Panc1 (cell line): ENCODE data around the gene SELENOF. TPM values are rescaled to one million over a fixed set of nuclear protein-coding genes. Genes with fewer than 3 reads are reported as not detected.

Experiments
- ATAC-seq: fragments of 200-7000 bp; cut with Tn5 transposase; 2 replicates; pipeline ENCODE4 v1.9.1; 2020; ENCODE audit warnings: mild to moderate bottlenecking, moderate library complexity
- BruUV-seq: library from RNA; stranded (reverse); fragments of 400-500 nt; replicated peaks from 2 replicates; lab custom pipeline; 2021; lab: Mats Ljungman, UMichigan
- CTCF ChIA-PET: fragments of 300-600 bp; sonication (Branson Sonifier 250); formaldehyde crosslinking; loops from one replicate; lab custom pipeline; 2022; ENCODE audit warnings: antibody characterized with exemption; lab: Charles Lee
- POLR2A ChIA-PET: fragments of 300-600 bp; sonication (Branson Sonifier 250); formaldehyde crosslinking; loops from one replicate; lab custom pipeline; 2022; ENCODE audit warnings: antibody characterized with exemption; lab: Charles Lee
- DNase-seq: peaks from one replicate; pipeline ENCODE4 v3.0.0-alpha.2; 2010; ENCODE audit warnings: low read depth, low spot score
- H3K27ac ChIP-seq: 2 replicates; pipeline ENCODE4 v1.5.1; 2011; ENCODE audit warnings: mild to moderate bottlenecking, low read length, inconsistent platforms
- H3K27me3 ChIP-seq: fragments of 200-500 bp; sonication (Bioruptor generic); 2 replicates; pipeline ENCODE4 v1.6.0; 2014; ENCODE audit warnings: low read length, inconsistent platforms; ENCODE audit not compliant: control insufficient read depth, insufficient read depth
- H3K36me3 ChIP-seq: fragments of 200-500 bp; sonication (Bioruptor generic); 2 replicates; pipeline ENCODE4 v1.5.1; 2014; ENCODE audit warnings: inconsistent platforms, mild to moderate bottlenecking, low read length, moderate library complexity; ENCODE audit not compliant: control insufficient read depth, insufficient read depth
- H3K4me1 ChIP-seq: 2 replicates; pipeline ENCODE4 v1.5.1; 2011; ENCODE audit warnings: inconsistent platforms, mild to moderate bottlenecking, low read length, moderate library complexity; ENCODE audit not compliant: control insufficient read depth, insufficient read depth
- H3K4me3 ChIP-seq, 2 experiments: 2 replicates each; pipeline ENCODE4 v1.5.1; 2011 to 2012; ENCODE audit warnings: low read depth in 2 of 2, low read length in 2 of 2, mild to moderate bottlenecking in 2 of 2, inconsistent platforms in 1 of 2, moderate library complexity in 1 of 2
- H3K9me3 ChIP-seq: fragments of 200-500 bp; sonication (Bioruptor generic); 2 replicates; pipeline ENCODE4 v1.5.1; 2014; ENCODE audit warnings: low read depth, mild to moderate bottlenecking, inconsistent platforms, low read length, moderate library complexity; ENCODE audit not compliant: control insufficient read depth, insufficient read depth
- CTCF ChIP-seq: fragments of 450-650 bp; IDR thresholded peaks from 2 replicates; pipeline ENCODE4 v1.5.1; 2017; ENCODE audit warnings: mild to moderate bottlenecking
- POLR2AphosphoS5 ChIP-seq: IDR thresholded peaks from 2 replicates; pipeline ENCODE4 v1.6.1; 2012; ENCODE audit warnings: mild to moderate bottlenecking, low read depth, low read length, moderate library complexity
- SIN3A ChIP-seq: IDR thresholded peaks from 2 replicates; pipeline ENCODE4 v1.6.1; 2012; ENCODE audit warnings: low read depth, mild to moderate bottlenecking, low read length, moderate library complexity, borderline replicate concordance; ENCODE audit not compliant: insufficient read depth
- TCF7L2 ChIP-seq: IDR thresholded peaks from 2 replicates; pipeline ENCODE4 v1.6.1; 2011; ENCODE audit warnings: mild to moderate bottlenecking, low read depth, low read length, inconsistent platforms
- in situ Hi-C: cut with HindIII; loops from 2 replicates; pipeline ENCODE4 v1.10.0; 2016; ENCODE audit warnings: low sequenced_read_pairs, low pct_unique_long_range_greater_than_20kb
- intact Hi-C: fragments of 100-400 bp; cut with micrococcal nuclease; formaldehyde crosslinking; loops from one replicate; pipeline ENCODE4 v1.10.0; 2022; ENCODE audit not compliant: unreplicated experiment
- total RNA-seq: library from RNA; stranded (reverse); gene quantifications from one replicate; pipeline ENCODE4 v1.2.1, GENCODE V29; 2021; ENCODE audit not compliant: unreplicated experiment
- TF ChIP-seq, protein P1 (sequence below), 2 experiments: IDR thresholded peaks; 2 replicates each; pipeline ENCODE4 v1.6.1; 2011 to 2012; ENCODE audit warnings: low read depth in 2 of 2, control low read depth in 1 of 2, low read length in 1 of 2, mild to moderate bottlenecking in 1 of 2, moderate library complexity in 1 of 2; ENCODE audit not compliant: insufficient read depth in 1 of 2

The SELENOF gene
- total RNA-seq, 1 experiment from 2014 or later, result 190 TPM

DNA sequence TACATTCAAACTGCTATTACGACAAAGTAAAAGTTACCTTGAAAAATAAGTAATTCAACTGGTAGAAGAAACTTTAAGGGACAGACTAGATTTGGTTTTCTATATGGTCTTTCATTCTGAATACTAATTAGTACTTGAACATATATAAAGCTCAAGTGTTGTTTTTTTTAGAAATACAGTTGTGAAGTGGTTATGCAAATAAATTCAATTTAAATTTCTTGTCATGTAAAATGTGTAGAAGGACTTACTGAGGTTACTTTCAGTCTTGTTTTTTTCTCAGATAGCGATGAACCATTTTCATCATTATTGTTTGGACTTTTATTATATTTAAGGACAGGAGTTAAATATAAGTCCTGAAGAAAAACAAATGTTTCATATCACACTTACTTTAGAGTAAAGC lies 24.9 kb upstream of the SELENOF start:
- in situ Hi-C loops, result no loop called here
- H3K9me3 ChIP-seq, result no peaks in the 10 kb centered on the region
- no peaks in the 10 kb centered on the region for H3K36me3 ChIP-seq
- no peak for DNase-seq
- ATAC-seq, result no peak
- ChIA-PET POLR2A (no interaction called here), CTCF (no interaction called here)
- no peak for TF ChIP-seq TCF7L2
- TF ChIP-seq, protein P1, sequence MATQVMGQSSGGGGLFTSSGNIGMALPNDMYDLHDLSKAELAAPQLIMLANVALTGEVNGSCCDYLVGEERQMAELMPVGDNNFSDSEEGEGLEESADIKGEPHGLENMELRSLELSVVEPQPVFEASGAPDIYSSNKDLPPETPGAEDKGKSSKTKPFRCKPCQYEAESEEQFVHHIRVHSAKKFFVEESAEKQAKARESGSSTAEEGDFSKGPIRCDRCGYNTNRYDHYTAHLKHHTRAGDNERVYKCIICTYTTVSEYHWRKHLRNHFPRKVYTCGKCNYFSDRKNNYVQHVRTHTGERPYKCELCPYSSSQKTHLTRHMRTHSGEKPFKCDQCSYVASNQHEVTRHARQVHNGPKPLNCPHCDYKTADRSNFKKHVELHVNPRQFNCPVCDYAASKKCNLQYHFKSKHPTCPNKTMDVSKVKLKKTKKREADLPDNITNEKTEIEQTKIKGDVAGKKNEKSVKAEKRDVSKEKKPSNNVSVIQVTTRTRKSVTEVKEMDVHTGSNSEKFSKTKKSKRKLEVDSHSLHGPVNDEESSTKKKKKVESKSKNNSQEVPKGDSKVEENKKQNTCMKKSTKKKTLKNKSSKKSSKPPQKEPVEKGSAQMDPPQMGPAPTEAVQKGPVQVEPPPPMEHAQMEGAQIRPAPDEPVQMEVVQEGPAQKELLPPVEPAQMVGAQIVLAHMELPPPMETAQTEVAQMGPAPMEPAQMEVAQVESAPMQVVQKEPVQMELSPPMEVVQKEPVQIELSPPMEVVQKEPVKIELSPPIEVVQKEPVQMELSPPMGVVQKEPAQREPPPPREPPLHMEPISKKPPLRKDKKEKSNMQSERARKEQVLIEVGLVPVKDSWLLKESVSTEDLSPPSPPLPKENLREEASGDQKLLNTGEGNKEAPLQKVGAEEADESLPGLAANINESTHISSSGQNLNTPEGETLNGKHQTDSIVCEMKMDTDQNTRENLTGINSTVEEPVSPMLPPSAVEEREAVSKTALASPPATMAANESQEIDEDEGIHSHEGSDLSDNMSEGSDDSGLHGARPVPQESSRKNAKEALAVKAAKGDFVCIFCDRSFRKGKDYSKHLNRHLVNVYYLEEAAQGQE (IDR thresholded peaks at IDR 0.05; ENCODE audit: insufficient read depth in 1 of 2, low read depth in 2 of 2, low read length in 1 of 2), result no peak
- TF ChIP-seq SIN3A, result no peak
- TF ChIP-seq CTCF, result no peak
- H3K4me1 ChIP-seq, result peaks cover 4% of the 10 kb centered on the region
- intact Hi-C loops, result no loop called here
- BruUV-seq, result no TSS peak
- H3K4me3 ChIP-seq, result no peak overlapping the region
- H3K27ac ChIP-seq, result no peak overlapping the region
- H3K27me3 ChIP-seq, result no peaks in the 10 kb centered on the region

GRCh38 chr1:86938450-86938849 lies 24.5 kb upstream of the SELENOF start:
- H3K4me3 ChIP-seq, result no peak overlapping the region
- H3K36me3 ChIP-seq, result no peaks in the 10 kb centered on the region
- H3K27me3 ChIP-seq, result no peaks in the 10 kb centered on the region
- CTCF ChIA-PET, result no interaction called here
- no peak overlapping the region for H3K27ac ChIP-seq
- H3K4me1 ChIP-seq, result peaks cover 8% of the 10 kb centered on the region
- POLR2A ChIA-PET, result no interaction called here
- no peak for ATAC-seq
- intact Hi-C loops (no loop called here), in situ Hi-C loops (no loop called here)
- no peak for TF ChIP-seq SIN3A
- TF ChIP-seq TCF7L2, result no peak
- TF ChIP-seq POLR2AphosphoS5, result no peak
- TF ChIP-seq, protein P1 (IDR thresholded peaks at IDR 0.05; ENCODE audit: insufficient read depth in 1 of 2, low read depth in 2 of 2, low read length in 1 of 2), result no peak
- no peak for TF ChIP-seq CTCF
- no peak for DNase-seq
- no TSS peak for BruUV-seq
- no peaks in the 10 kb centered on the region for H3K9me3 ChIP-seq
